ENCODE results near the gene PRODH.
"Not testable (repeated sequence)": the region's sequence is repeated elsewhere in the genome, so short reads cannot be mapped to it uniquely, and the experiment has no call there.

The PRODH gene

GRCh38 chr22:18952022-18952421 is 15.9 kb upstream of the PRODH start:
- no peak for DNase-seq

GRCh38 chr22:18950141-18950540 is 14.0 kb upstream of the PRODH start:
- no peak for DNase-seq

- no peak for DNase-seq
Observed at GRCh38 chr22:18947905-18948304, 11.8 kb upstream of the PRODH start.

- DNase-seq, result not testable (repeated sequence)
Observed at GRCh38 chr22:18947105-18947504, 11.0 kb upstream of the PRODH start.

GRCh38 chr22:18938691-18939090 is 2.6 kb upstream of the PRODH start:
- DNase-seq, result not testable (repeated sequence)

GRCh38 chr22:18934688-18935087 is 1.4 kb downstream of the PRODH start:
- DNase-seq, result not testable (repeated sequence)

- DNase-seq, result no peak
Observed at GRCh38 chr22:18933914-18934313, 2.2 kb downstream of the PRODH start.

- DNase-seq, result no peak
Observed at GRCh38 chr22:18931905-18932652, 4.0 kb downstream of the PRODH start.

- DNase-seq, result no peak
Observed at GRCh38 chr22:18929459-18929858, 6.6 kb downstream of the PRODH start.

- DNase-seq, result no peak
Observed at GRCh38 chr22:18927573-18927972, 8.5 kb downstream of the PRODH start.

- no peak for DNase-seq
Observed at GRCh38 chr22:18927020-18927419, 9.1 kb downstream of the PRODH start.

GRCh38 chr22:18925368-18926064 is 10.6 kb downstream of the PRODH start:
- DNase-seq, result no peak

GRCh38 chr22:18920257-18920902 is 15.7 kb downstream of the PRODH start:
- DNase-seq, result not testable (repeated sequence)

GRCh38 chr22:18917818-18918217 is 18.3 kb downstream of the PRODH start:
- not testable (repeated sequence) for DNase-seq

- not testable (repeated sequence) for DNase-seq
Observed at GRCh38 chr22:18915550-18915949, 20.5 kb downstream of the PRODH start.

GRCh38 chr22:18914558-18914957 is 21.5 kb downstream of the PRODH start:
- DNase-seq, result not testable (repeated sequence)

- not testable (repeated sequence) for DNase-seq
Observed at GRCh38 chr22:18912264-18912946, 23.7 kb downstream of the PRODH start.

GRCh38 chr22:18911535-18911934 is 24.6 kb downstream of the PRODH start:
- not testable (repeated sequence) for DNase-seq

- DNase-seq, result no peak
Observed at GRCh38 chr22:18909556-18909955, 26.5 kb downstream of the PRODH start.

- no peak for DNase-seq
Observed at GRCh38 chr22:18906896-18907295, 29.2 kb downstream of the PRODH start.

- DNase-seq, result not testable (repeated sequence)
Observed at GRCh38 chr22:18906410-18906745, 29.7 kb downstream of the PRODH start.

GRCh38 chr22:18905540-18906409 is 30.3 kb downstream of the PRODH start, which contains the start of gene DGCR6:
Gene DGCR6, plus strand, starts transcription at chr22:18906320. Its CDS starts 55 bp downstream, at chr22:18906375.
- DNase-seq, result no peak
